ENCODE measurements around the gene CCDC92. TPM values are rescaled to one million over a fixed set of nuclear protein-coding genes. Genes with fewer than 3 reads are reported as not detected.

The CCDC92 gene
- total RNA-seq, 2 experiments from 2014 or later = 11.5 to 12.7 TPM

- Mint-ChIP-seq H3K4me1 (ENCODE audit: low read depth) (peaks cover 4% of the 10 kb centered on the region), H3K27ac (no peak overlapping the region), H3K27me3 (no peaks in the 10 kb centered on the region), H3K36me3 (ENCODE audit: low read depth) (peaks cover 41% of the 10 kb centered on the region), H3K9me3 (no peaks in the 10 kb centered on the region), H3K4me3 (no peak overlapping the region)
- no peak overlapping the region for H3K27ac ChIP-seq (ENCODE audit: low read depth in 1 of 2, low read length in 2 of 2)
- no peak for TF ChIP-seq CTCF (IDR thresholded peaks at IDR 0.05)
- POLR2A ChIA-PET = no interaction called here
- H3K4me3 ChIP-seq (ENCODE audit: low read length) = no peak overlapping the region
- peaks cover 36% of the 10 kb centered on the region for H3K36me3 ChIP-seq (ENCODE audit: insufficient read depth, low read length)
- ATAC-seq (ENCODE audit: poor library complexity) (no peak), DNase-seq (no peak)
- H3K4me1 ChIP-seq (ENCODE audit: insufficient read depth, low read length) = no peaks in the 10 kb centered on the region
- peaks cover 5% of the 10 kb centered on the region in 2 experiments for H3K9me3 ChIP-seq (ENCODE audit: control insufficient read depth in 1 of 2, insufficient read depth in 1 of 2, low read length in 2 of 2)
- H3K27me3 ChIP-seq (ENCODE audit: control insufficient read depth in 1 of 2, insufficient read depth in 2 of 2, low read length in 2 of 2) = no peaks in the 10 kb centered on the region
- CTCF ChIA-PET = no interaction called here
- intact Hi-C loops (cut with DNase I, micrococcal nuclease) = no loop called here
These were observed 27.1 kb downstream of the CCDC92 start for GRCh38 chr12:123945287-123946151.

GRCh38 chr12:123944696-123945095, 27.9 kb downstream of the CCDC92 start:
- no peaks in the 10 kb centered on the region for H3K4me1 ChIP-seq (ENCODE audit: insufficient read depth, low read length)
- no peaks in the 10 kb centered on the region for H3K27me3 Mint-ChIP-seq
- no peak for DNase-seq
- peaks cover 39% of the 10 kb centered on the region for H3K36me3 ChIP-seq (ENCODE audit: insufficient read depth, low read length)
- ChIA-PET POLR2A (no interaction called here), CTCF (no interaction called here)
- ATAC-seq (ENCODE audit: poor library complexity) = no peak
- intact Hi-C loops (cut with DNase I, micrococcal nuclease) = no loop called here
- peaks cover 40% of the 10 kb centered on the region for H3K36me3 Mint-ChIP-seq (ENCODE audit: low read depth)
- H3K4me3 Mint-ChIP-seq = no peak overlapping the region
- H3K4me1 Mint-ChIP-seq (ENCODE audit: low read depth) = peaks cover 4% of the 10 kb centered on the region
- no peak overlapping the region for H3K4me3 ChIP-seq (ENCODE audit: low read length)
- no peak overlapping the region for H3K27ac ChIP-seq (ENCODE audit: low read depth in 1 of 2, low read length in 2 of 2)
- no peaks in the 10 kb centered on the region for H3K9me3 Mint-ChIP-seq
- no peaks in the 10 kb centered on the region for H3K27me3 ChIP-seq (ENCODE audit: control insufficient read depth in 1 of 2, insufficient read depth in 2 of 2, low read length in 2 of 2)
- peak overlapping the region; percentile 56 for H3K27ac Mint-ChIP-seq
- no peak for TF ChIP-seq CTCF (IDR thresholded peaks at IDR 0.05)
- peaks cover 5% of the 10 kb centered on the region in 2 experiments for H3K9me3 ChIP-seq (ENCODE audit: control insufficient read depth in 1 of 2, insufficient read depth in 1 of 2, low read length in 2 of 2)

- H3K4me1 ChIP-seq (ENCODE audit: insufficient read depth, low read length) = peaks cover 4% of the 10 kb centered on the region
- intact Hi-C loops (cut with DNase I, micrococcal nuclease) = no loop called here
- TF ChIP-seq CTCF (IDR thresholded peaks at IDR 0.05) = no peak
- Mint-ChIP-seq H3K36me3 (ENCODE audit: low read depth) (peaks cover 40% of the 10 kb centered on the region), H3K27me3 (no peaks in the 10 kb centered on the region), H3K9me3 (no peaks in the 10 kb centered on the region), H3K4me1 (ENCODE audit: low read depth) (peaks cover 10% of the 10 kb centered on the region), H3K27ac (no peak overlapping the region), H3K4me3 (no peak overlapping the region)
- H3K4me3 ChIP-seq (ENCODE audit: low read length) = no peak overlapping the region
- H3K9me3 ChIP-seq (ENCODE audit: control insufficient read depth in 1 of 2, insufficient read depth in 1 of 2, low read length in 2 of 2) = peaks cover 5% of the 10 kb centered on the region in 2 experiments
- ChIA-PET CTCF (no interaction called here), POLR2A (no interaction called here)
- ATAC-seq (ENCODE audit: poor library complexity) = no peak
- peaks cover 37% of the 10 kb centered on the region for H3K36me3 ChIP-seq (ENCODE audit: insufficient read depth, low read length)
- H3K27ac ChIP-seq (ENCODE audit: low read depth in 1 of 2, low read length in 2 of 2) = no peak overlapping the region
- DNase-seq = no peak
- no peaks in the 10 kb centered on the region for H3K27me3 ChIP-seq (ENCODE audit: control insufficient read depth in 1 of 2, insufficient read depth in 2 of 2, low read length in 2 of 2)
These were observed 28.8 kb downstream of the CCDC92 start for GRCh38 chr12:123943816-123944215.
